Lung (tissue), 12 donors: ENCODE measurements around the gene GRIK2. TPM values are rescaled to one million over a fixed set of nuclear protein-coding genes. Genes with fewer than 3 reads are reported as not detected.

Experiments used
- ATAC-seq: fragments of 200-7000 bp; cut with Tn5 transposase; one replicate; pipeline ENCODE4 v1.9.1; 2020; ENCODE audit warnings: moderate number of reproducible peaks; ENCODE audit not compliant: insufficient read depth, low FRiP score
- DNase-seq, 3 donors: peaks; one replicate each; pipeline ENCODE4 v3.0.0-alpha.2; 2013 to 2017
- H3K27ac ChIP-seq, 2 donors: one replicate each; pipeline ENCODE4 v1.5.1; 2013; ENCODE audit warnings: mild to moderate bottlenecking in 2 of 2, moderate library complexity in 2 of 2, control low read depth in 1 of 2, inconsistent platforms in 1 of 2, low read depth in 1 of 2, low read length in 1 of 2
- H3K27me3 ChIP-seq, 3 donors: one replicate each; pipeline ENCODE4 v1.5.1; 2013; ENCODE audit warnings: low read length in 2 of 3; ENCODE audit not compliant: control insufficient read depth in 3 of 3, insufficient read depth in 3 of 3
- H3K36me3 ChIP-seq, 4 donors: one replicate each; pipeline ENCODE4 v1.5.1; 2013; ENCODE audit warnings: low read length in 4 of 4, mild to moderate bottlenecking in 1 of 4, moderate library complexity in 1 of 4; ENCODE audit not compliant: control insufficient read depth in 4 of 4, insufficient read depth in 4 of 4
- H3K4me1 ChIP-seq, 5 donors: one replicate each; pipeline ENCODE4 v1.5.1; 2013; ENCODE audit warnings: low read length in 5 of 5, mild to moderate bottlenecking in 2 of 5, moderate library complexity in 1 of 5; ENCODE audit not compliant: control insufficient read depth in 5 of 5, insufficient read depth in 5 of 5
- H3K4me3 ChIP-seq: one replicate; pipeline ENCODE4 v1.5.1; 2013; ENCODE audit warnings: mild to moderate bottlenecking, control low read depth, moderate library complexity
- H3K9ac ChIP-seq, 2 donors: one replicate each; pipeline ENCODE4 v1.5.1; 2013; ENCODE audit warnings: low read length in 2 of 2, control low read depth in 1 of 2; ENCODE audit not compliant: insufficient read depth in 1 of 2
- H3K9me3 ChIP-seq, 4 donors: one replicate each; pipeline ENCODE4 v1.5.1; 2013; ENCODE audit warnings: low read length in 3 of 4, mild to moderate bottlenecking in 1 of 4, moderate library complexity in 1 of 4; ENCODE audit not compliant: control insufficient read depth in 4 of 4, insufficient read depth in 3 of 4
- WGBS, 2 donors: extraction: QIAGEN DNeasy Blood & Tissue Kit; methylation state at CpG; one replicate each; pipeline ENCODE4 v1.1.7; 2013; 5-methylcytosine and 5-hydroxymethylcytosine counted together
- polyA plus RNA-seq, 2 donors: library from polyadenylated mRNA; stranded (reverse); fragments of 200-250 nt; gene quantifications; one replicate each; pipeline ENCODE4 v1.2.1, GENCODE V29; 2013
- total RNA-seq, 2 donors: library from RNA; depleted of rRNA in 1 of 2; stranded (reverse); fragments of >200 nt in 1 of 2; gene quantifications; one replicate each; pipeline ENCODE4 v1.2.1, GENCODE V29; 2014 to 2021
- TF ChIP-seq, protein P1 (sequence below): IDR thresholded peaks from 2 replicates; pipeline ENCODE4 v1.5.1; 2012; ENCODE audit warnings: mild to moderate bottlenecking; ENCODE audit errors: control extremely low read depth, extremely low read depth
- donor health status: control.
- donor health status: control.
- donor health status: Bipolar disorder and iron deficiency.
- donor health status: healthy.
- donor health status: DM: yes; HTN: yes; CAD: no.

The GRIK2 gene
- total and polyA plus RNA-seq, 4 donors = 0.09 to 5.1 (median 0.67) TPM

DNA sequence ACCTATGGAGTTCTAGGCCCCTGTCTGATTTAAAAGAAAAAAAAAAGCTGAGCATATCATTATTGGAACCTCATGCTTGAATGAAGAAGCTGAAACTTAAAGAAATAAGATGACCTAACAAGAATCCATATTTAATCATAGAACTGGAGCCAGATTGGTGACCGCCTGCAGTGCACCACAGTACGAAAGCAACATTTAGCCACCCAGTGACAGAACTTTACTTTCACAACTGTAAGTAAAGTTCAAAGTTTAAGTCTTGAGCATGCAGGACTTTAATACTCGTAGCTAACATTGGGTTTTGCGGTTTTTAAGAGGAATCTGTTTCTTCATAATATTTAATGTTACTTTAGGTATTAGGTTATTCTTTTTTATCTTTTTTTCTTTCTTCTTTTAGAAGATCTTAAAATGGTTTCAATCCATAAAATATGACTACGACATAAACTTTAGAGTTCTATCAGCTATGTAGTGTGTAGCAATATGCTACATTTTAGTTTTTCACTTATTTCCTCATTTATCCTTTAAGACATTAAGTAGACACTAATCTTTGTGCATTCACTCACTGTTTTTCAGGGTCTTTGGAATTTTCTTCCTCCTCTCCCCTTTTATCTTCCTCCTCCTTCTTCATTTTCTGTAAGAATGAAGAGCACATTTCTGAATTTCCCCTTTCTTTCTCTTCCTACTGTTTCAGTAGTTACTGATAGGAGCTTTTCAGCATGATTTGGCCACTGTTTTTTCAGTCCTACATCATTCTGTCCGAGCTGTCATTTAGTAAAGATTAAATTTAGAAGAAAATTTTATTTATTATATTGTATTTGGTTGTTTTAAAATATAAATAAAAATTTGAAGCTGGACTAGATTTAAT is 514.1 kb downstream of the GRIK2 start:
- 86 to 89% methylated on average over 6 of the region's 6 CpGs for WGBS, 2 donors
- TF ChIP-seq, protein P1, sequence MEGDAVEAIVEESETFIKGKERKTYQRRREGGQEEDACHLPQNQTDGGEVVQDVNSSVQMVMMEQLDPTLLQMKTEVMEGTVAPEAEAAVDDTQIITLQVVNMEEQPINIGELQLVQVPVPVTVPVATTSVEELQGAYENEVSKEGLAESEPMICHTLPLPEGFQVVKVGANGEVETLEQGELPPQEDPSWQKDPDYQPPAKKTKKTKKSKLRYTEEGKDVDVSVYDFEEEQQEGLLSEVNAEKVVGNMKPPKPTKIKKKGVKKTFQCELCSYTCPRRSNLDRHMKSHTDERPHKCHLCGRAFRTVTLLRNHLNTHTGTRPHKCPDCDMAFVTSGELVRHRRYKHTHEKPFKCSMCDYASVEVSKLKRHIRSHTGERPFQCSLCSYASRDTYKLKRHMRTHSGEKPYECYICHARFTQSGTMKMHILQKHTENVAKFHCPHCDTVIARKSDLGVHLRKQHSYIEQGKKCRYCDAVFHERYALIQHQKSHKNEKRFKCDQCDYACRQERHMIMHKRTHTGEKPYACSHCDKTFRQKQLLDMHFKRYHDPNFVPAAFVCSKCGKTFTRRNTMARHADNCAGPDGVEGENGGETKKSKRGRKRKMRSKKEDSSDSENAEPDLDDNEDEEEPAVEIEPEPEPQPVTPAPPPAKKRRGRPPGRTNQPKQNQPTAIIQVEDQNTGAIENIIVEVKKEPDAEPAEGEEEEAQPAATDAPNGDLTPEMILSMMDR = no peak
- no peaks in the 10 kb centered on the region for H3K27me3 ChIP-seq
- DNase-seq = no peak
- ATAC-seq = no peak
- no peaks in the 10 kb centered on the region for H3K36me3 ChIP-seq
- H3K4me1 ChIP-seq = no peaks in the 10 kb centered on the region
- no peak overlapping the region for H3K27ac ChIP-seq
- no peak overlapping the region for H3K9ac ChIP-seq
- no peaks in the 10 kb centered on the region for H3K9me3 ChIP-seq
- H3K4me3 ChIP-seq = no peak overlapping the region

DNA sequence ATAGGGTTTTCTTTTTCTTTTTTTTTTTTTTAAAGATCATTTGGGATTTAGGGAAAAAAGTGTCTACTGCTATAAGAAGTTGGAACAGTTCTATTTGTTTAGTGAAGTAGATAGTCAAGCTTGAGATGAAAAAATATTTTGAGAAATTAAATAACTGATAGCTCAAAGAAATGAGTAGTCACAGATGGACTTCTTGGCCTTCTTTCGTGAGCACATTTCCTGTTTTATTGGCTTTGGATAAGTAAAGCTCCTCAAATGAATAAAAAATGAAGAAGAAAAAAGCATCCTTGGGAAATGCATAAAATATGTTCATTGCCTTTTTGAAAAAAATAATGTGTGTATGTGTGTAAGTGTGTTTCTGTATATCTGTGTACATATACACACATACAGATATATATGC is 515.9 kb downstream of the GRIK2 start:
- H3K27ac ChIP-seq = no peak overlapping the region
- no peaks in the 10 kb centered on the region for H3K27me3 ChIP-seq
- H3K4me3 ChIP-seq = no peak overlapping the region
- TF ChIP-seq, protein P1 = no peak
- peak in 2 of 3 donors; percentile 11 to 57 for DNase-seq
- no peaks in the 10 kb centered on the region for H3K9me3 ChIP-seq
- no peaks in the 10 kb centered on the region for H3K36me3 ChIP-seq
- ATAC-seq = no peak
- H3K9ac ChIP-seq = no peak overlapping the region
- WGBS, 2 donors = 72 to 74% methylated on average over 1 of the region's 1 CpG
- no peaks in the 10 kb centered on the region for H3K4me1 ChIP-seq

DNA sequence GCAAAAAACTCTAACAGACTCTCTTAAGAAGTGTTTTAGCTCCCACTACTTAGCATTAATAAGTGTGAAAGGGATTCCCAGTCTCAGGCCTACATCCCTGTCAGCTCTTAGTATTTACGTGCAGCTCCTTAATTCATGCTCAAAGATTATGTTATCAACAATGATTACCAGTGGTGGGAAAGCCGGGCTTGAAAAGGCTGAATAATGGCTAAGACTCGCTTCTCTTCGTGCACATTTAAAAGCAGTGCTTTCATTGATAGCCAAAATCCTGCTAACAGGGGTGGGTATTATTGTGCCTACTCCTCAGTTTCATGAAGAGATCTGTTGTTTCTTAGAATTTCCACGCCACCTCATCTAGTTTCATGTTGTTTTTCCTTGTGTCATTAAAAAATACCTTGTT is 518.8 kb downstream of the GRIK2 start:
- DNase-seq (no peak), ATAC-seq (no peak)
- no peaks in the 10 kb centered on the region for H3K27me3 ChIP-seq
- H3K36me3 ChIP-seq = no peaks in the 10 kb centered on the region
- H3K4me1 ChIP-seq = no peaks in the 10 kb centered on the region
- H3K27ac ChIP-seq = no peak overlapping the region
- TF ChIP-seq, protein P1 = no peak
- H3K4me3 ChIP-seq = no peak overlapping the region
- 73 to 81% methylated on average over 5 of the region's 5 CpGs for WGBS, 2 donors
- no peak overlapping the region for H3K9ac ChIP-seq
- H3K9me3 ChIP-seq = no peaks in the 10 kb centered on the region
